Measurements from ENCODE around the gene ATP1A2. TPM values are rescaled to one million over a fixed set of nuclear protein-coding genes. Genes with fewer than 3 reads are reported as not detected.

ATP1A2 gene
- total RNA-seq (2014; rRNA removed; shearing (Covaris generic)) = not detected in 2 replicates

- DNase-seq (ENCODE audit: low read depth) = no peak
Measured at GRCh38 chr1:160115545-160116282, at the start of gene ATP1A2. TSS of gene ATP1A2 (plus strand) at chr1:160115759. CDS start at chr1:160115862, 103 bp downstream.

GRCh38 chr1:160066829-160067745 lies 48.5 kb upstream of the ATP1A2 start:
- DNase-seq (ENCODE audit: low read depth) = no peak

GRCh38 chr1:160068225-160068624 lies 47.3 kb upstream of the ATP1A2 start:
- DNase-seq (ENCODE audit: low read depth) = no peak

- no peak for DNase-seq (ENCODE audit: low read depth)
Measured at GRCh38 chr1:160069460-160070231, 45.9 kb upstream of the ATP1A2 start, which contains the start of gene KCNJ10. TSS of gene KCNJ10 (minus strand) at chr1:160070160. CDS start at chr1:160042532, 27,628 bp downstream.

GRCh38 chr1:160070243-160071163 lies 45.1 kb upstream of the ATP1A2 start:
- peak; percentile 62 for DNase-seq (ENCODE audit: low read depth)

- no peak for DNase-seq (ENCODE audit: low read depth)
Measured at GRCh38 chr1:160071289-160071688, 44.3 kb upstream of the ATP1A2 start.

- DNase-seq (ENCODE audit: low read depth) = no peak
Measured at GRCh38 chr1:160074865-160075264, 40.7 kb upstream of the ATP1A2 start.

GRCh38 chr1:160075836-160076235 lies 39.7 kb upstream of the ATP1A2 start:
- no peak for DNase-seq (ENCODE audit: low read depth)

GRCh38 chr1:160076295-160076694 lies 39.3 kb upstream of the ATP1A2 start:
- no peak for DNase-seq (ENCODE audit: low read depth)

- DNase-seq (ENCODE audit: low read depth) = no peak
Measured at GRCh38 chr1:160077486-160077885, 38.1 kb upstream of the ATP1A2 start.

GRCh38 chr1:160078512-160079195 lies 36.9 kb upstream of the ATP1A2 start:
- DNase-seq (ENCODE audit: low read depth) = peak; percentile 21

- DNase-seq (ENCODE audit: low read depth) = no peak
Measured at GRCh38 chr1:160079448-160079847, 36.1 kb upstream of the ATP1A2 start.

- DNase-seq (ENCODE audit: low read depth) = no peak
Measured at GRCh38 chr1:160080381-160081100, 35.0 kb upstream of the ATP1A2 start.

GRCh38 chr1:160081261-160081936 lies 34.2 kb upstream of the ATP1A2 start, which contains the start of gene KCNJ9:
TSS of gene KCNJ9 (plus strand) at chr1:160081538. CDS start at chr1:160084031, 2,493 bp downstream.
- DNase-seq (ENCODE audit: low read depth) = peak; percentile 56

GRCh38 chr1:160082487-160082886 lies 33.1 kb upstream of the ATP1A2 start:
- no peak for DNase-seq (ENCODE audit: low read depth)

- no peak for DNase-seq (ENCODE audit: low read depth)
Measured at GRCh38 chr1:160082926-160083325, 32.6 kb upstream of the ATP1A2 start.

GRCh38 chr1:160083968-160084770 lies 31.4 kb upstream of the ATP1A2 start:
- DNase-seq (ENCODE audit: low read depth) = no peak

GRCh38 chr1:160084771-160085321 lies 30.7 kb upstream of the ATP1A2 start:
- no peak for DNase-seq (ENCODE audit: low read depth)
